ENCODE results near the gene COL24A1. TPM values are rescaled to one million over a fixed set of nuclear protein-coding genes. Genes with fewer than 3 reads are reported as not detected.

The COL24A1 gene
- total and polyA plus RNA-seq, 2 experiments from 2014 or later: 0.22 to 0.23 TPM

- TF ChIP-seq EZH2 (IDR thresholded peaks at IDR 0.05; ENCODE audit: insufficient read depth, poor library complexity, severe bottlenecking) (no peak), EZH2phosphoT487 (IDR thresholded peaks at IDR 0.05; ENCODE audit: insufficient read depth, low read depth) (no peak)
Observed at GRCh38 chr1:85692730-85693314, 463.8 kb downstream of the COL24A1 start.

GRCh38 chr1:85689775-85690404 lies 466.7 kb downstream of the COL24A1 start:
- Histone ChIP-seq H2AFZ (no peak overlapping the region), H3K79me2 (ENCODE audit: insufficient read depth) (peaks cover 93% of the 10 kb centered on the region), H4K20me1 (ENCODE audit: insufficient read depth) (no peaks in the 10 kb centered on the region), H3K36me3 (ENCODE audit: low read depth) (peaks cover 22% of the 10 kb centered on the region), H3F3A (ENCODE audit: insufficient read depth) (peaks cover 19% of the 10 kb centered on the region), H3K27ac (no peak overlapping the region), H3K4me3 (no peak overlapping the region), H3K4me2 (ENCODE audit: unreplicated experiment) (no peak overlapping the region), H3K9ac (no peak overlapping the region), H3K9me3 (ENCODE audit: low read depth) (no peaks in the 10 kb centered on the region), H3K4me1 (ENCODE audit: insufficient read depth) (peaks cover 18% of the 10 kb centered on the region), H3K27me3 (replicated peaks; ENCODE audit: insufficient read depth) (no peaks in the 10 kb centered on the region), H3K9me2 (ENCODE audit: insufficient read depth) (no peaks in the 10 kb centered on the region)
- TF ChIP-seq EZH2 (IDR thresholded peaks at IDR 0.05; ENCODE audit: insufficient read depth, poor library complexity, severe bottlenecking) (no peak), EZH2phosphoT487 (IDR thresholded peaks at IDR 0.05; ENCODE audit: insufficient read depth, low read depth) (no peak)
- no peak for DNase-seq
- WGBS, 2 experiments (ENCODE audit: low coverage in 1 of 2, low lambda C conversion rate in 2 of 2, missing lambda C conversion rate in 2 of 2): 96 to 98% methylated on average over 4 of the region's 4 CpGs
- in situ Hi-C loops (cut with MboI): no loop called here

More at GRCh38 chr1:85692730-85693314, 463.8 kb downstream of the COL24A1 start:
- Histone ChIP-seq H3K27me3 (replicated peaks; ENCODE audit: insufficient read depth) (no peaks in the 10 kb centered on the region), H3K9me2 (ENCODE audit: insufficient read depth) (no peaks in the 10 kb centered on the region), H3K4me3 (no peak overlapping the region), H3K27ac (peak overlapping the region; percentile 40), H3K4me1 (ENCODE audit: insufficient read depth) (peaks cover 18% of the 10 kb centered on the region), H2AFZ (peak overlapping the region; percentile 27), H3K4me2 (ENCODE audit: unreplicated experiment) (peak overlapping the region; percentile 41), H4K20me1 (ENCODE audit: insufficient read depth) (no peaks in the 10 kb centered on the region), H3K9ac (peak overlapping the region; percentile 7), H3K79me2 (ENCODE audit: insufficient read depth) (peaks cover 92% of the 10 kb centered on the region), H3K9me3 (ENCODE audit: low read depth) (no peaks in the 10 kb centered on the region), H3F3A (ENCODE audit: insufficient read depth) (peaks cover 19% of the 10 kb centered on the region), H3K36me3 (ENCODE audit: low read depth) (peaks cover 13% of the 10 kb centered on the region)
- WGBS, 2 experiments (ENCODE audit: low coverage in 1 of 2, low lambda C conversion rate in 2 of 2, missing lambda C conversion rate in 2 of 2): 6 to 8% methylated on average over 1 of the region's 1 CpG
- peak; percentile 77 for DNase-seq
- in situ Hi-C loops (cut with MboI): no loop called here

GRCh38 chr1:85683292-85684025 lies 473.1 kb downstream of the COL24A1 start:
- WGBS, 2 experiments (ENCODE audit: low coverage in 1 of 2, low lambda C conversion rate in 2 of 2, missing lambda C conversion rate in 2 of 2): 86 to 87% methylated on average over 9 of the region's 9 CpGs
- DNase-seq: peak; percentile 61

GRCh38 chr1:85681087-85681486 lies 475.5 kb downstream of the COL24A1 start:
- Histone ChIP-seq H3K9me2 (ENCODE audit: insufficient read depth) (no peaks in the 10 kb centered on the region), H2AFZ (no peak overlapping the region), H4K20me1 (ENCODE audit: insufficient read depth) (no peaks in the 10 kb centered on the region), H3F3A (ENCODE audit: insufficient read depth) (peaks cover 13% of the 10 kb centered on the region; the same call in 1 of the 2 replicates), H3K36me3 (ENCODE audit: low read depth) (peaks cover 40% of the 10 kb centered on the region), H3K9me3 (ENCODE audit: low read depth) (no peaks in the 10 kb centered on the region), H3K79me2 (ENCODE audit: insufficient read depth) (peaks cover 66% of the 10 kb centered on the region), H3K27ac (peak overlapping the region; percentile 51), H3K4me3 (no peak overlapping the region), H3K27me3 (replicated peaks; ENCODE audit: insufficient read depth) (no peaks in the 10 kb centered on the region), H3K4me1 (ENCODE audit: insufficient read depth) (peaks cover 19% of the 10 kb centered on the region; the same call in 1 of the 2 replicates), H3K9ac (peak overlapping the region; percentile 43), H3K4me2 (ENCODE audit: unreplicated experiment) (no peak overlapping the region)
- in situ Hi-C loops (cut with MboI): no loop called here
- peak; percentile 72 for DNase-seq
- 60 to 68% methylated on average over 2 of the region's 2 CpGs for WGBS, 2 experiments (ENCODE audit: low coverage in 1 of 2, low lambda C conversion rate in 2 of 2, missing lambda C conversion rate in 2 of 2)
- TF ChIP-seq EZH2 (IDR thresholded peaks at IDR 0.05; ENCODE audit: insufficient read depth, poor library complexity, severe bottlenecking) (no peak), EZH2phosphoT487 (IDR thresholded peaks at IDR 0.05; ENCODE audit: insufficient read depth, low read depth) (no peak)

More at GRCh38 chr1:85683292-85684025, 473.1 kb downstream of the COL24A1 start:
- H3K79me2 ChIP-seq (ENCODE audit: insufficient read depth): peaks cover 86% of the 10 kb centered on the region
- no peak overlapping the region for H3K4me2 ChIP-seq (ENCODE audit: unreplicated experiment)
- TF ChIP-seq EZH2phosphoT487 (IDR thresholded peaks at IDR 0.05; ENCODE audit: insufficient read depth, low read depth) (no peak), EZH2 (IDR thresholded peaks at IDR 0.05; ENCODE audit: insufficient read depth, poor library complexity, severe bottlenecking) (no peak)
- H3K36me3 ChIP-seq (ENCODE audit: low read depth): peaks cover 31% of the 10 kb centered on the region
- H3K27me3 ChIP-seq (replicated peaks; ENCODE audit: insufficient read depth): no peaks in the 10 kb centered on the region
- H3K9ac ChIP-seq: no peak overlapping the region
- H3K4me1 ChIP-seq (ENCODE audit: insufficient read depth): peaks cover 19% of the 10 kb centered on the region; the same call in 1 of the 2 replicates
- no peaks in the 10 kb centered on the region for H4K20me1 ChIP-seq (ENCODE audit: insufficient read depth)
- H3K4me3 ChIP-seq: no peak overlapping the region
- H3K27ac ChIP-seq: peak overlapping the region; percentile 27
- H2AFZ ChIP-seq: no peak overlapping the region
- H3K9me3 ChIP-seq (ENCODE audit: low read depth): no peaks in the 10 kb centered on the region
- no peaks in the 10 kb centered on the region for H3K9me2 ChIP-seq (ENCODE audit: insufficient read depth)
- in situ Hi-C loops (cut with MboI): no loop called here
- H3F3A ChIP-seq (ENCODE audit: insufficient read depth): peaks cover 13% of the 10 kb centered on the region; the same call in 1 of the 2 replicates

Small RNA genes lying within 50 kb of the gene (small RNA-seq; reads per million reads assigned to genes)
- gene RNA5SP51 (ENCODE audit: low read depth, low replicate concordance): not detected

Other genes starting within 250 kb of the COL24A1 start
- 33.0 TPM in 2 replicates for gene ODF2L, start 239.6 kb upstream of the COL24A1 start, total RNA-seq (2014; rRNA removed; shearing (Covaris generic))
- gene ODF2L, start 239.6 kb upstream of the COL24A1 start, polyA plus RNA-seq (2016; fragmentation: Nextera tagmentation; extraction: Ambion mirVana): 46.9 and 50.0 TPM in 2 replicates